ENCODE data around the gene MAL. TPM values are rescaled to one million over a fixed set of nuclear protein-coding genes. Genes with fewer than 3 reads are reported as not detected.
"Not testable (repeated sequence)": the region's sequence is repeated elsewhere in the genome, so short reads cannot be mapped to it uniquely, and the experiment has no call there.

MAL gene
- total RNA-seq, 1 donor from 2014 or later, result 4.4 TPM

- Histone ChIP-seq H3K4me1 (no peaks in the 10 kb centered on the region), H3K27ac (replicated peaks) (no peak overlapping the region), H3K36me3 (no peaks in the 10 kb centered on the region), H3K27me3 (ENCODE audit: low read depth) (peaks cover 59% of the 10 kb centered on the region), H3K9me3 (replicated peaks) (no peaks in the 10 kb centered on the region), H3K4me3 (no peak overlapping the region)
- intact Hi-C loops (cut with micrococcal nuclease), result no loop called here
- no peak for TF ChIP-seq CTCF (IDR thresholded peaks at IDR 0.05; ENCODE audit: borderline replicate concordance)
- no peak for DNase-seq
These were observed 8.7 kb downstream of the MAL start for GRCh38 chr2:95034221-95034620.

- no peak for TF ChIP-seq CTCF (IDR thresholded peaks at IDR 0.05; ENCODE audit: borderline replicate concordance)
- Histone ChIP-seq H3K4me1 (no peaks in the 10 kb centered on the region), H3K36me3 (no peaks in the 10 kb centered on the region), H3K27ac (replicated peaks) (no peak overlapping the region), H3K4me3 (no peak overlapping the region), H3K27me3 (ENCODE audit: low read depth) (peaks cover 53% of the 10 kb centered on the region), H3K9me3 (replicated peaks) (no peaks in the 10 kb centered on the region)
- intact Hi-C loops (cut with micrococcal nuclease), result no loop called here
- DNase-seq, result no peak
These were observed 9.3 kb downstream of the MAL start for GRCh38 chr2:95034818-95035217.

DNA sequence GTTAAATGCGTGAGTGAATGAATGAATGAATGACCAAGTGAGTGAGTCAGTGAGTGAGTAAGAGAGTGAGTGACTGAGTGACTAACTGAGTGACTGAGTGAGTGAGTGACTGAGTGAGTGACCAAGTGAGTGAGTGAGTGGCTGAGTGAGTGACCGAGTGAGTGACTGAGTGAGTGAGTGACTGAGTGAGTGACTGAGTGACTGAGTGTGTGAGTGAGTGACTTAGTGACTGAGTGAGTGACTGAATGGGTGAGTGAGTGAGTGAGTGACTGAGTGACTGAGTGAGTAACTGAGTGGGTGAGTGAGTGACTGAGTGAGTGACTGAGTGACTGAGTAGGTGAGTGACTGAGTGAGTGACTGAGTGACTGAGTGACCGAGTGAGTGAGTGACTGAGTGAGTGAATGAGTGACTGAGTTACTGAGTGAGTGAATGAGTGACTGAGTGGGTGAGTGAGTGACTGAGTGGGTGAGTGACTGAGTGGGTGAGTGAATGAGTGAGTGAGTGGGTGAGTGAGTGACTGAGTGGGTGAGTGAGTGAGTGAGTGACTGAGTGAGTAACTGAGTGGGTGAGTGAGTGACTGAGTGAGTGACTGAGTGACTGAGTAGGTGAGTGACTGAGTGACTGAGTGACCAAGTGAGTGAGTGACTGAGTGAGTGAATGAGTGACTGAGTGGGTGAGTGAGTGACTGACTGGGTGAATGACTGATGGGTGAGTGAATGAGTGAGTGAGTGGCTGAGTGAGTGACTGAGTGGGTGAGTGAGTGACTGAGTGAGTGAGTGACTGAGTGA, 11.3 kb downstream of the MAL start:
- Histone ChIP-seq H3K36me3 (no peaks in the 10 kb centered on the region), H3K9me3 (replicated peaks) (no peaks in the 10 kb centered on the region), H3K4me1 (peaks cover 16% of the 10 kb centered on the region), H3K27ac (replicated peaks) (no peak overlapping the region), H3K27me3 (ENCODE audit: low read depth) (peaks cover 33% of the 10 kb centered on the region), H3K4me3 (no peak overlapping the region)
- DNase-seq, result no peak
- no peak for TF ChIP-seq CTCF (IDR thresholded peaks at IDR 0.05; ENCODE audit: borderline replicate concordance)
- intact Hi-C loops (cut with micrococcal nuclease), result no loop called here

DNA sequence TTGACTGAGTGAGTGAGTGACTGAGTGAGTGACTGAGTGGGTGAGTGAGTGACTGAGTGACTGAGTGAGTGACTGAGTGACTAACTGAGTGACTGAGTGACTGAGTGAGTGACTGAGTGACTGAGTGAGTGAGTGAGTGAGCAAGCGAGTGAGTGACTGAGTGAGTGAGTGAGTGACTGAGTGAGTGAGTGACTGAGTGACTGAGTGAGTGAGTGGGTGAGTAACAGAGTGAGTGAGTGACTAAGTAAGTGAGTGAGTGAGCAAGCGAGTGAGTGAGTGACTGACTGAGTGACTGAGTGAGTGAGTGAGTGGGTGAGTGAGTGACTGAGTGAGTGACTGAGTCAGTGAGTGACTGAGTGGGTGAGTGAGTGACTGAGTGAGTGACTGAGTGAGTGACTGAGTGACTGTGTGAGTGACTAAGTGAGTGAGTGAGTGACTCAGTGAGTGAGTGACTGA, 11.9 kb downstream of the MAL start:
- Histone ChIP-seq H3K27me3 (ENCODE audit: low read depth) (peaks cover 27% of the 10 kb centered on the region), H3K36me3 (no peaks in the 10 kb centered on the region), H3K9me3 (replicated peaks) (no peaks in the 10 kb centered on the region), H3K4me1 (peaks cover 22% of the 10 kb centered on the region), H3K4me3 (no peak overlapping the region), H3K27ac (replicated peaks) (no peak overlapping the region)
- no peak for DNase-seq
- no peak for TF ChIP-seq CTCF (IDR thresholded peaks at IDR 0.05; ENCODE audit: borderline replicate concordance)
- intact Hi-C loops (cut with micrococcal nuclease), result no loop called here

GRCh38 chr2:95037841-95038585, 12.5 kb downstream of the MAL start:
- intact Hi-C loops (cut with micrococcal nuclease); DNase-seq: not testable (repeated sequence)

More at GRCh38 chr2:95037841-95038585, 12.5 kb downstream of the MAL start:
- H3K36me3 ChIP-seq; H3K9me3 ChIP-seq (replicated peaks); H3K27ac ChIP-seq (replicated peaks); H3K4me3 ChIP-seq: not testable (repeated sequence)
- peaks cover 21% of the 10 kb centered on the region for H3K27me3 ChIP-seq (ENCODE audit: low read depth)
- peaks cover 28% of the 10 kb centered on the region for H3K4me1 ChIP-seq

Measured in left ventricle myocardium inferior (tissue), 1 donor.